GM12873 (cell line): Measurements from ENCODE around the gene GLCCI1.

ENCODE experiments used
- CTCF ChIP-seq: IDR thresholded peaks from 2 replicates; pipeline ENCODE4 v1.5.1; 2012; ENCODE audit warnings: low read depth, mild to moderate bottlenecking, moderate library complexity, low read length, control low read depth; ENCODE audit not compliant: insufficient read depth; ENCODE audit errors: missing control alignments

Gene GLCCI1

GRCh38 chr7:7968544-7969305, at the start of gene GLCCI1:
Gene GLCCI1, plus strand, starts transcription at chr7:7968796. Its CDS starts 555 bp downstream, at chr7:7969351.
- TF ChIP-seq CTCF = no peak

GRCh38 chr7:7919449-7919945, 49.1 kb upstream of the GLCCI1 start:
- no peak for TF ChIP-seq CTCF

GRCh38 chr7:7920056-7920455, 48.5 kb upstream of the GLCCI1 start:
- no peak for TF ChIP-seq CTCF

- TF ChIP-seq CTCF = no peak
Observed at GRCh38 chr7:7920481-7920880, 48.1 kb upstream of the GLCCI1 start.

GRCh38 chr7:7921830-7922229, 46.8 kb upstream of the GLCCI1 start:
- TF ChIP-seq CTCF = no peak

GRCh38 chr7:7922684-7923385, 45.8 kb upstream of the GLCCI1 start:
- TF ChIP-seq CTCF = no peak

GRCh38 chr7:7923818-7924217, 44.8 kb upstream of the GLCCI1 start:
- no peak for TF ChIP-seq CTCF
